K562 (cell line): ENCODE measurements around the gene SLIRP. TPM values are rescaled to one million over a fixed set of nuclear protein-coding genes. Genes with fewer than 3 reads are reported as not detected.
A peak's percentile ranks its signal among the peaks of the same experiment; 100 is the strongest.

Source experiments
- ATAC-seq: fragments of 200-7000 bp; cut with Tn5 transposase; 3 replicates; pipeline ENCODE4 v1.9.1; 2020; ENCODE audit warnings: moderate library complexity
- BruUV-seq: library from RNA; stranded (reverse); fragments of 400-500 nt; replicated peaks from 2 replicates; lab custom pipeline; 2021; lab: Mats Ljungman, UMichigan
- CTCF ChIA-PET: fragments of 300-600 bp; formaldehyde crosslinking; extraction: SDS; loops from one replicate; lab custom pipeline; 2021; ENCODE audit warnings: low intra/inter-chr PET ratio; lab: Yijun Ruan, JAX
- POLR2A ChIA-PET: fragments of 300-600, 350-650 bp; sonication (Branson Sonifier 250); formaldehyde crosslinking; extraction: SDS; loops from one replicate; lab custom pipeline; 2021; ENCODE audit warnings: antibody characterized with exemption, inconsistent platforms; lab: Yijun Ruan, JAX
- DNase-seq, 4 experiments: peaks; one replicate each; pipeline versions ENCODE4 v3.0.0 to v3.0.0-alpha.2; 2011 to 2018; ENCODE audit warnings: low spot score in 3 of 4, mixed read lengths in 3 of 4; ENCODE audit errors: extremely low read depth in 1 of 4
- FAIRE-seq: peaks from 2 replicates; lab custom pipeline; 2011; peaks lifted over from hg19 to GRCh38; lab: Jason Lieb, UNC
- H2AFZ ChIP-seq: 2 replicates; pipeline ENCODE4 v1.6.0; 2011; ENCODE audit warnings: low read depth, low read length, control low read depth, inconsistent platforms
- H3K27ac ChIP-seq: fragments of 200-600 bp; 3 replicates; pipeline ENCODE4 v1.8.0; 2011; ENCODE audit warnings: low read depth, mild to moderate bottlenecking, control low read depth, inconsistent platforms, low read length, moderate library complexity, mixed read lengths; ENCODE audit errors: extremely low read depth
- H3K27me3 ChIP-seq, 2 experiments: fragments of 300-600 bp in 1 of 2; 2 replicates in 1 of 2; 3 replicates in 1 of 2; pipeline versions ENCODE4 v1.6.0 to v1.8.0; 2011; ENCODE audit warnings: inconsistent platforms in 2 of 2, low read length in 2 of 2, mild to moderate bottlenecking in 1 of 2, mixed read lengths in 1 of 2, moderate library complexity in 1 of 2; ENCODE audit not compliant: control insufficient read depth in 2 of 2, insufficient read depth in 2 of 2
- H3K36me3 ChIP-seq: fragments of 300-600 bp; 3 replicates; pipeline ENCODE4 v1.8.0; 2011; ENCODE audit warnings: mild to moderate bottlenecking, low read length, inconsistent platforms; ENCODE audit not compliant: control insufficient read depth, insufficient read depth
- H3K4me1 ChIP-seq, 2 experiments: fragments of 200-600 bp in 1 of 2; replicated peaks in 1 of 2; 2 replicates in 1 of 2; 3 replicates in 1 of 2; pipeline versions ENCODE4 v1.5.1 to v1.8.0; 2011; ENCODE audit warnings: inconsistent platforms in 2 of 2, low read length in 2 of 2, mild to moderate bottlenecking in 1 of 2, mixed read lengths in 1 of 2, moderate library complexity in 1 of 2; ENCODE audit not compliant: control insufficient read depth in 2 of 2, insufficient read depth in 2 of 2
- H3K4me2 ChIP-seq: 2 replicates; pipeline ENCODE4 v1.6.1; 2011; ENCODE audit warnings: low read length, control low read depth, inconsistent platforms, mixed read lengths; ENCODE audit not compliant: insufficient read depth
- H3K4me3 ChIP-seq: fragments of 200-600 bp; sonication (generic), shearing (Covaris generic); 2 replicates; pipeline ENCODE4 v1.5.1; 2016; ENCODE audit warnings: control low read depth, inconsistent platforms
- H3K79me2 ChIP-seq: fragments of 200-600 bp; 3 replicates; pipeline ENCODE4 v1.8.0; 2011; ENCODE audit warnings: low read length, inconsistent platforms; ENCODE audit not compliant: control insufficient read depth, insufficient read depth
- H3K9ac ChIP-seq, 2 experiments: 2 replicates each; pipeline versions ENCODE4 v1.6.0 to v1.6.1; 2011; ENCODE audit warnings: low read depth in 2 of 2, low read length in 2 of 2, control low read depth in 1 of 2, inconsistent platforms in 1 of 2, mild to moderate bottlenecking in 1 of 2, mixed read lengths in 1 of 2; ENCODE audit not compliant: insufficient read depth in 1 of 2
- H3K9me1 ChIP-seq: one replicate; pipeline ENCODE4 v1.6.0; 2011; ENCODE audit warnings: inconsistent platforms, mild to moderate bottlenecking, low read length, moderate library complexity; ENCODE audit not compliant: control insufficient read depth, insufficient read depth
- H3K9me3 ChIP-seq: replicated peaks from 2 replicates; pipeline ENCODE4 v1.5.1; 2011; ENCODE audit warnings: low read depth, low read length, inconsistent platforms; ENCODE audit not compliant: control insufficient read depth, insufficient read depth
- H4K20me1 ChIP-seq: replicated peaks from 2 replicates; pipeline ENCODE4 v1.6.1; 2011; ENCODE audit warnings: low read length, inconsistent platforms, mixed read lengths; ENCODE audit not compliant: control insufficient read depth, insufficient read depth
- BHLHE40 ChIP-seq: IDR thresholded peaks from 2 replicates; pipeline ENCODE4 v1.6.1; 2011; ENCODE audit warnings: low read length, improper control_type of control experiment
- CBFA2T2 ChIP-seq: fragments of 450-650 bp; conservative IDR thresholded peaks from 2 replicates; pipeline ENCODE4 v1.6.1; 2017; ENCODE audit warnings: mild to moderate bottlenecking
- CBX5 ChIP-seq: IDR thresholded peaks from 2 replicates; pipeline ENCODE4 v1.6.1; 2014; ENCODE audit warnings: low read depth, borderline replicate concordance
- EHMT2 ChIP-seq: fragments of 450-650 bp; IDR thresholded peaks from 2 replicates; pipeline ENCODE4 v1.6.1; 2018; ENCODE audit warnings: antibody characterized with exemption
- FOXO4 ChIP-seq: fragments of 450-650 bp; formaldehyde crosslinking; IDR thresholded peaks from 2 replicates; pipeline ENCODE4 v1.4.0; 2020; ENCODE audit warnings: mild to moderate bottlenecking, moderate library complexity
- KDM5B ChIP-seq: fragments of 200-600 bp; sonication (generic); IDR thresholded peaks from 2 replicates; pipeline ENCODE4 v1.6.1; 2012; ENCODE audit warnings: low read depth, mild to moderate bottlenecking, moderate library complexity, low read length, control low read depth, inconsistent platforms; ENCODE audit not compliant: insufficient replicate concordance
- KLF16 ChIP-seq: IDR thresholded peaks from 2 replicates; pipeline ENCODE4 v1.6.1; 2016; ENCODE audit warnings: antibody characterized with exemption
- MAZ ChIP-seq, 2 experiments: fragments of 450-650 bp in 1 of 2; sonication (generic) in 1 of 2; formaldehyde crosslinking; IDR thresholded peaks in 1 of 2; conservative IDR thresholded peaks in 1 of 2; 2 replicates each; pipeline versions ENCODE4 v1.4.0 to v1.5.0; 2020; ENCODE audit warnings: mild to moderate bottlenecking in 1 of 2, missing genetic modification reagents in 1 of 2
- MITF ChIP-seq: IDR thresholded peaks from 2 replicates; pipeline ENCODE4 v1.6.1; 2014; ENCODE audit warnings: antibody characterized with exemption
- NFATC3 ChIP-seq: fragments of 450-650 bp; IDR thresholded peaks from 2 replicates; pipeline ENCODE4 v1.6.1; 2017; ENCODE audit warnings: mild to moderate bottlenecking
- TRIM24 ChIP-seq, 2 experiments: fragments of 450-650 bp; IDR thresholded peaks; 2 replicates each; pipeline ENCODE4 v1.6.1; 2016
- U2AF1 ChIP-seq: fragments of 200-400 bp; formaldehyde crosslinking; optimal IDR thresholded peaks from 2 replicates; pipeline ENCODE3; 2017; ENCODE audit warnings: mild to moderate bottlenecking, low read depth, low read length, moderate library complexity
- UBTF ChIP-seq, 2 experiments: IDR thresholded peaks; 2 replicates each; pipeline ENCODE4 v1.6.1; 2012; ENCODE audit warnings: improper control_type of control experiment in 2 of 2, low read depth in 2 of 2, low read length in 2 of 2, borderline replicate concordance in 1 of 2
- ZNF184 ChIP-seq: sonication (generic); formaldehyde crosslinking; IDR thresholded peaks from 2 replicates; pipeline ENCODE4 v1.5.0; 2020; ENCODE audit warnings: missing genetic modification reagents
- ZNF3 ChIP-seq: fragments of 250-450 bp; sonication (Bioruptor Pico); IDR thresholded peaks from 2 replicates; pipeline ENCODE4 v1.5.0; 2021; ENCODE audit warnings: mild to moderate bottlenecking, moderate library complexity
- ZNF584 ChIP-seq: fragments of 200-800 bp; sonication (Bioruptor generic); IDR thresholded peaks from 2 replicates; pipeline ENCODE4 v1.6.1; 2016; ENCODE audit warnings: low read depth, mild to moderate bottlenecking, missing genetic modification characterization, missing compliant biosample characterization
- ZNF699 ChIP-seq: fragments of 250-450 bp; sonication (Bioruptor Pico); IDR thresholded peaks from 2 replicates; pipeline ENCODE4 v1.8.0; 2021; ENCODE audit warnings: mild to moderate bottlenecking, moderate library complexity; ENCODE audit not compliant: insufficient replicate concordance
- WGBS: fragments of 100-300 bp; shearing (Covaris generic); methylation state at CpG from one replicate; pipeline ENCODE4 v1.1.6; 2016; ENCODE audit warnings: low coverage, mixed read lengths; ENCODE audit not compliant: insufficient coverage; ENCODE audit errors: missing lambda C conversion rate; 5-methylcytosine and 5-hydroxymethylcytosine counted together
- in situ Hi-C: fragments of 300-500 bp; cut with MboI; formaldehyde crosslinking; loops from 4 replicates; pipeline ENCODE4 v1.15.0; 2018; ENCODE audit warnings: inconsistent platforms, mixed read lengths
- intact Hi-C: fragments of 100-400 bp; cut with micrococcal nuclease; formaldehyde crosslinking; loops from 2 replicates; pipeline ENCODE4 v1.14.2; 2022
- polyA plus RNA-seq, 8 experiments: library from polyadenylated mRNA; depleted of rRNA in 4 of 8; stranded (reverse) in 5 of 8; unstranded in 3 of 8; fragments of >200 nt; fragmentation: Nextera tagmentation in 2 of 8; fragmentation: Illumina TruSeq in 1 of 8; extraction: Ambion mirVana in 2 of 8; extraction: Trizol in 1 of 8; gene quantifications; 2 replicates each; pipeline versions ENCODE4 v1.2.1 to v1.2.3, GENCODE V29; 2011 to 2014; ENCODE audit warnings: inconsistent platforms in 1 of 8, missing spikeins in 1 of 8
- total RNA-seq, 7 experiments: library from RNA; depleted of rRNA in 6 of 7; stranded (reverse); fragments of >200 nt in 6 of 7; fragmentation: Illumina TruSeq in 2 of 7; extraction: Trizol in 2 of 7; gene quantifications; 2 replicates each; pipeline versions ENCODE4 v1.2.1 to v1.2.3, GENCODE V29; 2011 to 2021; ENCODE audit warnings: low replicate concordance in 1 of 7

The SLIRP gene
- total and polyA plus RNA-seq, 9 of the 15 experiments (the other 6 are each of a cell fraction or from before 2014, with no cell fraction given) = 251 to 1,905 (median 491) TPM

- H3K9ac ChIP-seq = no peak overlapping the region
- TF ChIP-seq ZNF184 (CRISPR knock-in tag) = no peak
- TF ChIP-seq BHLHE40 = no peak
- no peak for TF ChIP-seq ZNF584 (CRISPR knock-in tag)
- no peak for TF ChIP-seq MITF
- no peak for TF ChIP-seq FOXO4 (CRISPR knock-in tag)
- no peak for TF ChIP-seq KLF16
- TF ChIP-seq UBTF (IDR thresholded peaks at IDR 0.05; ENCODE audit: borderline replicate concordance in 1 of 2, low read depth in 2 of 2, low read length in 2 of 2) = no peak
- no peak for TF ChIP-seq CBX5
- no peak for TF ChIP-seq KDM5B
- TF ChIP-seq NFATC3 = no peak
- no peak for TF ChIP-seq ZNF3 (CRISPR knock-in tag)
- no peak for TF ChIP-seq CBFA2T2
- TF ChIP-seq MAZ (CRISPR knock-in tag; conservative IDR thresholded peaks at IDR 0.05 in 1 of 2, IDR thresholded peaks at IDR 0.05 in 1 of 2) = no peak
- no peak for TF ChIP-seq EHMT2
- no peak for TF ChIP-seq ZNF699 (CRISPR knock-in tag)
- TF ChIP-seq U2AF1 = no peak
- TF ChIP-seq TRIM24 (IDR thresholded peaks at IDR 0.05) = no peak
Measured at GRCh38 chr14:77710364-77710763, 2.5 kb downstream of the SLIRP start.

More at GRCh38 chr14:77710364-77710763, 2.5 kb downstream of the SLIRP start:
- peak overlapping the region; percentile 99; the same call in 1 of the 2 replicates for H3K4me2 ChIP-seq
- H3K9me3 ChIP-seq = no peaks in the 10 kb centered on the region
- DNase-seq (no peak), FAIRE-seq (no peak), ATAC-seq (no peak)
- no peak overlapping the region for H2AFZ ChIP-seq
- WGBS = 82% methylated on average over 2 of the region's 2 CpGs
- H3K4me3 ChIP-seq = peak overlapping the region; percentile 82; the same call in 1 of the 2 replicates
- in situ Hi-C loops = no loop called here
- H3K27me3 ChIP-seq = no peaks in the 10 kb centered on the region
- ChIA-PET CTCF (no interaction called here), POLR2A (interaction anchor here (2.4 kb wide), 1 partner anchor 10 kb away, joined by 11 read pairs; no protein-coding TSS in a partner anchor)
- H3K27ac ChIP-seq = no peak overlapping the region
- intact Hi-C loops = no loop called here
- H3K79me2 ChIP-seq = peaks cover 88% of the 10 kb centered on the region
- no peaks in the 10 kb centered on the region for H3K9me1 ChIP-seq
- peaks cover 65% of the 10 kb centered on the region for H3K36me3 ChIP-seq
- no TSS peak for BruUV-seq
- 0 out of 2 replicates have a peak, but pooled peaks cover 2% of the 10 kb centered on the region for H4K20me1 ChIP-seq
- H3K4me1 ChIP-seq = peaks cover 0 to 6% of the 10 kb centered on the region in 2 experiments; a peak in 2 of 5 replicates
